ENCODE data around the gene MYO7B.

MYO7B gene

DNA sequence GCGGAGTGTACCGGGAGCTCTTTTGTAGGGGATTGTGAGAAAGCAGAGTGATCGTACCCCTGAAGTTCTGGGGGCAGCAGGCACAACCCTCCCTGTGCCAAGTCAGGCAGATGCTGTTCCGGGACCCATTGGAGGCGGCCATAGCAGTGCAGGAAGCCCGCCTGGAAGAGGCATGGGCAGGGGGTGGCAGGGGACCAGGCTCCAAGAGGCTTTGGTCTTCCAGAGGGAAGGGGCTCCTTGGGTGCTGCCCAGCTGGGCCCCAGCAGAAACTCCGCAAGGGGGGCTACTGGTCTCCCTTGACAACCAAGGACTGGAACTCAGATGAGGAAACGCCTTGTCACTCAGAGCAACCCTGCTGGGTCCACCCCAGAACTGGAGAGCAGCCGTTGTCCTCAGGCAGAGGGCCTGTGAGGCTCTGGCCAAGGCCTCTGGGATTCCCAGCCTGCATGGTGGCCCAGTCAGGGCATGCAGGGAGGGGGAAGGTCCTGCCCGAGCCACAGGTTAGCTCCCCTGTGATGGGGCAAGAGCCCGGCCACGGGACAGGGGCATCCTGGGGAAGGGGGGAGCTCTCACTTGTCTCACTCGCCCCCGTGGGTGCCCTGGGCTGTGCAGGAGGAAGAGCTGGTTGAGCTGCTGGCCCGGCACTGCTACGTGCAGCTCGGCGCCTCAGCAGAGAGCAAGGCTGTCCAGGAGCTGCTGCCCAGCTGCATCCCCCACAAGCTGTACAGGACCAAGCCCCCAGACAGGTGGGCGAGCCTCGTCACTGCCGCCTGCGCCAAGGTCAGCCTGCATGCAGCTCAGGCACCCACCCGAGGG lies 89.5 kb downstream of the MYO7B start:
- no peak for DNase-seq (ENCODE audit: low read depth in 2 of 2)

DNA sequence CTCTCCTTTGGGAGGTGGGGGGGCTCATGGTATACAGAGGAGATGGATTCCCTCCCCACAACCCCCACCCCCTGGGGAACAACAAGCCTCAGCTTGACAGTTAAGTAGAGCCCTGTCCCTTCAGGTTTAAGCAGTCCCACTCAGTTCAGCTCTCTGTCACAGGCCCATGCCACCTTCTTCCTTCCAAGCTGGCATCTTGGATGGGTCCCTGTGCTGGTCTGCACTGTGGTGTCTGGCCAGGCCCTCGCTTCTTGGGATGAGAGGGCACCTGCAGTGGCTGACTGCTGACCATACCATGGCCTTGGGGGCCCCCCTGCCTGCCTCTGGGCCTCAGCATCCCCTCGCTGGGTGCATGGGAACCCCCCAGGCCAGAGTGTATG lies 90.1 kb downstream of the MYO7B start:
- DNase-seq (ENCODE audit: low read depth in 2 of 2) = no peak

DNA sequence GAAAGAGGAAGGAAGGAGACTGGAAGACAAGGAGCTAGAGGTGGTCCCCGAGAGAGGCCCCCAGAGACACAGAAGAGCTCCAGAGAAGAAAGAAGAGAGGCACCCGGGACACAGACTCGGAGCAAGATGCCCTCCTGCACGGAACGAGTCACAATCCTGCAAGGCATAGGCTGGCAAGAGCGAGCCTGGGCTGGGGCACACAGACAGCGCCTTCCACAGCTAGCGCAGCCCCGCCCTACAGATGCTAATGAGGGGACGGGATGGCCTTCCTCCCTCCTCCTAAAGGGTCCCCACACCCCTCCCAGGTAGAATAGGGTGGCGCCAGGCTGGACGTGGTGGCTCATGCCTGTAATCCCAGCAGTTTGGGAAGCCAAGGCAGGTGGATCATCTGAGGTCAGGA lies 90.7 kb downstream of the MYO7B start:
- no peak for DNase-seq (ENCODE audit: low read depth in 2 of 2)

DNA sequence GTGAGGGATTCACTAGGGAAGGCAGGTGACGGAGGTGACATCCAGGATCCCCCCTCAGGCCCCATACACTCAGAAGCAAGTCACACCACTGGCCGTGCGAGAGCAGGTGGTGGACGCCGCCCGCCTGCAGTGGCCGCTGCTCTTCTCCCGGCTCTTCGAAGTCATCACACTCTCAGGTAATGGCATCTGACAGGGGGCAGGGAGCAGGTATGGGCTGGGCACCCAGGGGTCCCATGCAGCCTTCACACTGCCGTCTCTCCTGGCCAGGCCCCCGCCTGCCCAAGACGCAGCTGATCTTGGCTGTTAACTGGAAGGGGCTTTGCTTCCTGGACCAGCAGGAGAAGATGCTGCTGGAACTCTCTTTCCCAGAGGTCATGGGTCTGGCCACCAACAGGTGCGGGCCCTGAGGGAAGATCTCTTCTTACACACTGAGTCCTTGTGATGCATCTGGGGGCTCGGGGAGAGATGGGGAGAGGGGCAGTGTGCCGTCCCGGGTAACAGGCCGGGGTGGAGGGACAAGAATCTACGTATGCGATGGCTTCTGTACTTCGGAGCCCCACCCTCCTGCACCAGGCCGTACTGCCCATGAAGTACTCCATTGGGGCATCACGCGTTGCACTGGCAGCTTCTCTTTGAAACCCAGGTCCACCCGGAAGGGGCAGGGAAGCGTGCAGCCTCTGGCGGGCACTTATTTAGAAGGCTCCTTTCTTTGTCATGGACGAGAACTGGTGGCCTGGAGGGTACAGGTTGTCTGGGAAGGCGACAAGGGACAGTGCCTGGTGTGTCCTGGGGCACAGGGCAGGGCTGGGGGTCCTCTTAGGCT lies 91.6 kb downstream of the MYO7B start:
- no peak for DNase-seq (ENCODE audit: low read depth in 2 of 2)

DNA sequence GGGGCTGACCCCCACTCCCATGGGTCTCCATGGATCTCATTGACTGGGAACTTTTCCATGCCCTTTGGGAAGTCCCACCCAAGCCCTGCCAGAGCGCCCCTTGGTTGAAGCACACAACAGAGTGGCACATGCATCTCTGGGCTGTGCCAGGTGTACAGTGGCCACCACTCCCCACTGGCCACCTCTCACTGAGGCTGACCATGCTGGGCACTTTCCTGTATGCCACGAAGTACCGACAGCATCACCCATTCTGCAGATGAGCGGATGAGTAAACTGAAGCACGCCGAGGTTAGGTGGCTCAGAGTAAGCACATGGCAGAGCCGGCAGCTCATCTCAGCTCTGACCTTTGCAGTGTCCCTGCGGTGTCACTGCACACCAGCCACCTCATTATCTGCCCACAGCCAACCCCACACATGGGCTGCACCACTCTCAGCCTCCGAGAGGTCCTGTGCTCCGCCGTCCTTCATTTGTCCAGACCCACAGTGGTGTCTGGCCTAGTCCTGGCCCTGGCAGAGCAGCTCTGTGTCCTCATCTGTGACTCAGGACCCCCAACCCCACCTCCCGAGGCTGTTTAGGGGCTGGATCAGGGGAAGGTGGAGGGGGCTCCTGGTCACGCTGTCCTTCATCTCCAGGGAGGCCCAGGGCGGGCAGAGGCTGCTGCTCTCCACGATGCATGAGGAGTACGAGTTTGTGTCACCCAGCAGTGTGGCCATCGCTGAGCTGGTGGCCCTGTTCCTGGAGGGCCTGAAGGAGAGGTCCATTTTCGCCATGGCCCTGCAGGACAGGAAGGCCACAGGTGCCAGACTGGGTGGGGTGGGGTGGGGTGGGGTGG lies 92.5 kb downstream of the MYO7B start:
- no peak for DNase-seq (ENCODE audit: low read depth in 2 of 2)

DNA sequence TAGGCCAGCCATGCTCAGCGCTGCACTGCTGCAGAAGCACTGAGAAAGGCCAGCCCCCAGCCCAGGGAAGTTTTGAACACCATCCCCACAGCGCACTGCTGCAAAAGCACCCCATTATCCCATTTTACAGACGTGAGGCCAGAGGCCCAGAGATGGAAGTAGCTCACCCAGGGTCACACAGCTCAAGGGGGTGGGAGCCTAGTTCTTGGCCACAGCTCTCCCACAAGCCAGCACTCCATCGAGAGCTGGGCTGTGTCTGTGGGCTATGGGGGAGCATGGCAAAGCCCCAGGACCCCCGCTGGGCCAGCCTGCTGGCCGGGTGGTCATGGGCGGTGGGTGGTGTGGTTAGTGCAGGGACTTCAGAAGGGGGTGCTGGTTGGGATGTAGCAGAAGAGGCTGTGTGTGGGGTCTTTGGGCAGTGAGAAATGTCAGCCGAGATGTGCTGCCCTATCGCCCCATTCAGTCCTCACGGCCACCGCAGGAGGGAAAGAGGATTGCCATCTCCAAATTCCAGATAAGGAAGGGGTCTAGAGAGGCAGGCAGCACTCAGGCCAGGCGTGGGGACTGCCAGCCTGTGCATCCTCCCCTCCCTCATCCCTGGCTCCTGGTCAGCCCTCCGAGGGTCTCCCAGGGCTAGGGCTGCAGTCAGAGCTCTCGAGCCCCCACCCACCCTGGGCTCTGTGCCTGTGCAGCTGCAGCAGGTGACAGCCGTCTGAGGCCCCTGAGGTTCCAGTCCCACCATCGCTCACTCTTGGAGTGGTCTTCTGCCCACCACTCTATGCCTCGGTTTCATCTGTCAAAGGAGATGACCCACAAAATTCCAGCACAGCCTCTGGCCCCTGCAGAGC lies 93.5 kb downstream of the MYO7B start:
- no peak for DNase-seq (ENCODE audit: low read depth in 2 of 2)

DNA sequence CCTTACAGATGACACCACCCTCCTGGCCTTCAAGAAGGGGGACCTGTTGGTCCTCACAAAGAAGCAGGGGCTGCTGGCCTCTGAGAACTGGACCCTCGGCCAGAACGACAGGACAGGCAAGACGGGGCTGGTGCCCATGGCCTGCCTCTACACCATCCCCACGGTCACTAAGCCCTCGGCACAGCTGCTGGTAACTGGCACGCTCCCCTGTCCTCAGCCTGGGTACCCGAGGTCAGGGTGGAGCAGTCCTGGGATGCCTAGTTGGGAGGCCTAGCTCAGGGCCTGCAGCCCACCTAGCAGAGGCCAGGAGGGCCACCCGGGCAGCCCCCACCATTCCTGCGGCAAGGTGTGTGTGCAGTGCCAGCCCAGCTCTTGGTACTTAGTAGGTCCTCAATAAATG lies 94.2 kb downstream of the MYO7B start:
- DNase-seq (ENCODE audit: low read depth in 2 of 2) = no peak

DNA sequence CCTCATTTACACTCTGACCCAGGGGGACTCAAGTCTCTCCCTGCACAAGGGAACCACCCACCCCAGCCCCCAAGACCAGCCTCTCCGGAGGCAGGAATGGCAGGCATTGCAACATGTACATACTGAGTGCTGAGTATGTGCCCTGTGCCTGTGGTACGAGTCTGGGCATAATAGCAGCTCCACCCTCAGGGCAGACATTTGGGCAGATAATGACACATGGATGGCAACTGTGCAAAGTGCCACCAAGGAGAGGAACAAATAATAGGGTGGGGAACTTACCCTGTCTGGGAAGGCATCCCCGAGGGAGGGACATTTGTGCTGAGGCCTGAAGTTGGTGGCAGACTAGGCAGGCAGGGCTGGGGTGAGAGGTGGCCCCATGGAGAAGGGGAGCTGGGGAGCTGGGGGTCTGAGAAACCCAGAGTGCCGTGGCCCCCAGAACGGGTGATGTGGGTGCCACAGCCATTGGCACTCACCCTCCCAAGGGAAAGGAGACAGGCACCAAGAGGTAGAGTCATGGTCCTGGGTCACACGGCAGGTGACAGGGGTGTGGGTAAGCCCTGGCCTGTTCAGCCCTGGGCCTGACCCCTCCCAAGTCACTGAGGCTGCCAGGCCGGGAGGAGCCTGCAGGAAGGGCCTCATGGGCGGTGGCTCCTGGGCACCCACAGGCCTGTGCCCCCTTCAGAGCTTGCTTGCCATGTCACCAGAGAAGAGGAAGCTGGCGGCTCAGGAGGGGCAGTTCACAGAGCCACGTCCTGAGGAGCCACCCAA lies 94.8 kb downstream of the MYO7B start:
- DNase-seq (ENCODE audit: low read depth in 2 of 2) = no peak

DNA sequence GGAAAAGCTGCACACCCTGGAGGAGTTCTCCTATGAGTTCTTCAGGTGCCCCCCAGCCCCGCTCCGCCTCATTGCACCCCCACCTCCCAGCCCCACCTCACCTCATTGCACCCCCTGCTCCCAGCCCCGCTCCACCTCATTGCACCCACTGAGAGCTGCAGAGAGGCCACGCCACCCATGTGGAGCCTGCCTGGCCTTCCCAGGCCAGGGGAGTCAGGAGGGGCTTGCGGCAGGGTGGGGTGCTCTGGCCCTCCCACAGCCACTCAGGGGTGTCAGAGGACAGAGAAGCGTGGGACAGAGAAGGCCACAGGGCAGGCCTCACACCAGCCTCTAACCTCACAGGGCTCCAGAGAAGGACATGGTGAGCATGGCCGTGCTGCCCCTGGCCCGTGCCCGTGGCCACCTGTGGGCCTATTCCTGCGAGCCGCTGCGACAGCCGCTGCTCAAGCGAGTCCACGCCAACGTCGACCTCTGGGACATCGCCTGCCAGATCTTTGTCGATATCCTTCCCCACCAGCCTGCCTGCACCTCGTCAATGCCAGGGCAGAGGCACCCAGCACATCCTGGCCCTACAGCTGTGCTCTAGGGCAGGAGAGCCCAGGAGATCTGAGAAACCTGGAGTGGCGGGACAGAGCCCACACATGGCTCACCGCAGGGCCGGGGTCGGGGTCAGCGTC lies 95.5 kb downstream of the MYO7B start:
- DNase-seq (ENCODE audit: low read depth in 2 of 2) = no peak

DNA sequence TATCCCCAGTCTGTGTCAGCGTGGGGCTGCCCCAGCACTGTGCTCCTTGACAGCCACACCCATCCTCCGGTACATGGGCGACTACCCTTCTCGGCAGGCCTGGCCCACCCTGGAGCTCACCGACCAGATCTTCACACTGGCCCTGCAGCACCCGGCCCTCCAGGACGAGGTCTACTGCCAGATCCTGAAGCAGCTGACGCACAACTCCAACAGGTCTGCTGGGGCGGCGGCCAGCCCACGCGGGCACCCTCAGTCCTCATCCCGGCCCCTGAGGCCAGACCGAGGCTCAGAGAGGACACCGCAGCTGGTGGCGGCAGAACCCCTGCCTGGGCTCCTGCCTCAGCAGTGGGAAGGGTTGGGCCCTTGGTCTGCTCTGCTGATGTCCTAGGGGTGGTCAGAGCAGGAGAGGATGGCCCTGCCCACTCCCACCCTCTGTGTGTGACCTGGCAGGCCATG lies 96.1 kb downstream of the MYO7B start:
- DNase-seq (ENCODE audit: low read depth in 2 of 2) = no peak

DNA sequence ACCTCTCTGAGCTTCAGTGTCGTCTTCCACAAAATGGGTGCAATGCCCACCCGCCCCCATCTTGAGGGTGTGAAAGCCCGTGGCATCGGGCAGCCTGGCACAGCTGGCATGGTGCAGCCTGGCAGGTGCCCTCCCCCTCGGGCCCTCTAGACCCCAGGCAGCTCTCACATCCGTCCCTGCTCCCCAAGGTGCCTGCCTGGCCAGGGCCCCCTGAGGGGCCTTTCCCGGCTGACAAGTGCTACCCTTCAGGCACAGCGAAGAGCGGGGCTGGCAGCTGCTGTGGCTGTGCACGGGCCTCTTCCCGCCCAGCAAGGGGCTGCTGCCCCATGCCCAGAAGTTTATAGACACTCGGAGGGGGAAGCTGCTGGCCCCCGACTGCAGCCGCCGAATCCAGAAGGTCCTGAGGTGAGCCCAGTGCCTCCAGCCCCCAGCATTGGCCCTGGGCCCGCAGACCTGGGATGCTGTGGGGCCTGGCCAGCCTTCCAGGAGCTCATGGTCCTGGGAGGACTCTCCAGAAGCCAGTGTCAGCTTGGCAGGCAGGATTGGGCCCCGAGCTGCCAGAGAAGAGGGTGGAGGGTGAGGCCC lies 96.6 kb downstream of the MYO7B start:
- DNase-seq (ENCODE audit: low read depth in 2 of 2) = no peak

DNA sequence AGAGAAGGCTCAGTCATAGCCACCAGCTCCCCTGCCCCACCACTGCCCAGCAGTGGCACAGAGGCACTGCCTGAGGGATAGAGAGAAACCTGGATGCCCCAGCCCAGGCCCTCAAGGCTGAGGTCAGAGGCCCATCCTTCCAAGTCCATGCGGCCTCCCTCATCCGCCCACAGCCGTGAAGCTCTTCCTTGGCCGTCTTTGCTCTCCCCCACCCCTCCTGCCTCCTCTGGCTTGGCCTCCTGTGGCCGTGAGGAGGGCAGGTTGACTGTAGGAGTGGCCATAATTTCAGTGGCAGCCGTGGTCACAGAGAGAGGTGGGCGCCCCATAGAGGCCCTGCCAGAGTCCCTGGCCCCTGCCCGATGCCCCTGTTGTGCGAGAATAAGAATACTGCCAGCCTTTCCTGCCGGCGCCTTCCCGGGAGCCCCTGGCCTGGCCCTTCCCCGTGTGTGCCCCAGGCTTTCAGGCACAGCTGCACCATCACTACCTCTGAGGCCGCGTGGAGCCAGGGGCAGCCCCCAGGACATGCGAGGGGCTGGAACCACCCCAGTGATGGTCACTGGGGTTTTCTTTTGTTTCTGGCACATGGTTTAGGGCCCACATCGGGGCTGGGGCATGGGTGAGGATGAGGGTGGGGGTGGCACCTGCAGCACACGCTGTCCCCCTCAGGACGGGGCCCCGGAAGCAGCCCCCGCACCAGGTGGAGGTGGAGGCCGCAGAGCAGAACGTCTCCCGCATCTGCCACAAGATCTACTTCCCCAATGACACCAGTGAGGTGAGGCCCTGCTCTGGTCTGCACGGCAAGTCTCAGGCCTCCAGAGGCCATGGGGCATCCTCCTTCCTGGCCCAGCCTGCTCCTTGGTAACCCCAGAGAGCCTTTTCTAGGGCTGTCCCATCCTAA lies 97.4 kb downstream of the MYO7B start:
- no peak for DNase-seq (ENCODE audit: low read depth in 2 of 2)

DNA sequence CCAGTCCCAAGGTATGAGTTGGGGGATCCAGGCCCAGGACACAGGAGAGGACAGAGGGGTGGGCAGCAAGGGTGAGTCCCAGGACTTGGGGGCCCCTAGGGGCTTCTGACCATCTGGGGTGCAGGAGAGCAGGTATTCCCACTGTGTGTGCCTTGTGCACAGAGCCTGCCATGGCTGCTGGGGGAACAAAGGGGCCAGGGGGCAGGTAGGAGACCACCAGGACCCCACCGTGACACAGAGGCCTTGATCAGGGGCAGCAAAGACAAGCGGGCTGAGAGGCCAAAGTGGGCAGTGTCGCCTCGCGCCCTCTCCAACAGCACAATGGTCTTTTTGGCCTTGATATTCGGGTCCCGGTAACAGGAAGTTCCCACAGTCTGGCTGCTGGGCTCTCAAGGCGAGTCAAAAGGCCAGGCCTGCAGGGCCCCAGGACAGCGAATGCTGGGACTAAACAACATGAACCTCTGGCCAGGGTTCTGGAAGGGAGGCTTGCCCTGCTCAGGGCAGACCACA lies 98.1 kb downstream of the MYO7B start:
- DNase-seq (ENCODE audit: low read depth in 2 of 2) = no peak

DNA sequence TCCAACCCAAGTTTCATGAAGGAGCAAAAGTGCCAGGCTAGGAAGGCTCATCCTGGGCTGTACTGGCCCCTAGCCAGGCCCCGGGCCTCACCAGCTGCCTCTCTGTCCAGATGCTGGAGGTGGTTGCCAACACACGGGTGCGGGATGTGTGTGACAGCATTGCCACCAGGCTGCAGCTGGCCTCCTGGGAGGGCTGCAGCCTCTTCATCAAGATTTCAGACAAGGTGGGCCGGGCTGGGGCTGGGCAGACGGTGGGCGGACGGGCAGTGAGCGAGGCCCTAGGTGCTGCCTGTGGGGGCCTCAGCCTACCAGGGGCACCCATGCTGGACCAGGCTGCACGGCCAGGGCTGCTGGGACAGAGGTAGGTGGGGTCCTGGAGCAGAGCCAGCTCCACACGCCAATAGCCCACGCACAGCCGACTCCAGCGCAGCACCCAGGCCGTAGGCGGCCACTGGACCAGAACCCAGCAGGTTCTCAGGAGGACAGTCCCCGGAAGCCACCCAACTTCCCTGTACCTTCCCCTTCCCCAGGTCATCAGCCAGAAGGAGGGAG lies 98.7 kb downstream of the MYO7B start:
- no peak for DNase-seq (ENCODE audit: low read depth in 2 of 2)

DNA sequence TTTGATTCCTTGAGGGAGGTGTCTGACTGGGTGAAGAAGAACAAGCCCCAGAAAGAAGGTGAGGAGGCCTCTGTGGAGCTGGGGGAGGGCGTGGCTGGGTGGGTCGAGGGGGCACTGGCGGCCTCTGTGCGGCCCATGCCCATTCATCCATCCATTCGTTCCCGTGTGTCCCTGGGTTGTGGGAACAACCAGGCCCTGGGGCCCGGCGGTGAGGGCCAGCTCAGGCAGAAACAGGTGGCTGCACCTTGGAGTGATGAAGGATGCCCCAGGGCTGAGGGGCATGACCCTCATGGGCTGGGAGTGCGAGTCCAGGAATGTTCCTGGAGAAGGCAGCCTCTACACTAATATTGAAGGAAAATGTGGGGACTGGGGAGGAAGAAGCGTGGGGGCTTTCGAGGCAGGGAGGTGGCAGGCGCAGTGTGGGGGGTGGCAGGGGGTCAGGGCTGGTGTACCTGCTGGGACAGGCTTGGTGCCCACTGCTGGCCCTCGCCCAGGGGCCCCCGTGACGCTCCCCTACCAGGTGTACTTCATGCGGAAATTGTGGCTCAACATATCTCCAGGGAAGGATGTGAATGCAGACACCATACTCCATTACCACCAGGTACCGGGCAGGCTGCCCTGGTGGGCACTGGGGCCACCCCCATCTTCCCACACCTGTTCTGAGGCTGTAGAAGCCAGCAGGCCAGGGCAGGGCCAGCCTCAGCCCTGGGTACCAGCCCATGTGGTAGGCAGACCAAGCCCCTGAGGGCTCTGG lies 99.3 kb downstream of the MYO7B start:
- no peak for DNase-seq (ENCODE audit: low read depth in 2 of 2)

DNA sequence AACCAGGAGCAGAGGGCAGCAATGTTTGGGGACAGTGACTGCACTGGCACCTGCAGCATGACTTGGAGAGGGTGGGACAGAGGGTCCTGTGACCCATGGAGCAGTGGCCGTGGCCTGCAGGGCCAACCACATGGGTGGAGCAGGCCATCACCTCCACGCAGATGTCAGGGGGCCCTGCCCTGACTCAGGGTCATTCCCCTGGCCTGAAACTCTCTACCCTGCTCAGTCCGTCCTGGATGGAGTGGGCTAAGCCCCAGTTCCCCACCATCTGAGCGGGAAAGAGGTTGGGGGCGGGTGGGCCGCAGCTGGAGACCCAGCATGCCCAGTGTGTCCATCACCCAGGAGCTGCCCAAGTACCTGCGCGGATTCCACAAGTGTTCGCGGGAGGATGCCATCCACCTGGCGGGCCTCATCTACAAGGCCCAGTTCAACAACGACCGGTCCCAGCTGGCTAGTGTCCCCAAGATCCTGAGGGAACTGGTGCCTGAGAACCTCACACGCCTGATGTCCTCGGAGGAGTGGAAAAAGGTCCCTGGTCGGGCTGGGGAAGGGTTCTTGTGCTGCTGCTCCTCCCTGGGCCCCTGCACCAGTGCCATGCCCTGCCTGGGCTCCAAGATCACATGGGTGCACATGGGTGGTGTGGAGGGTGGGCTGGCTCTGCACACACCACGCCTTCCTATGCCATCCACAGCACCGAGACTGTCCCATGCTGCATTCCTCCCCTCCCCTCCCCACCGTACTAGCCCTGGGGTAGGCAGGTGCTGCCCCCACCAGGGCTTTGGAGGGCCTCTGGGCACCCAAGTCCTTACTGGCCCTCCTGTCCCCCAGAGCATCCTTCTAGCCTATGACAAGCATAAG lies 100.1 kb downstream of the MYO7B start:
- no peak for DNase-seq (ENCODE audit: low read depth in 2 of 2)

All from stimulated activated CD4-positive, alpha-beta T cell treated with anti-CD3 and anti-CD28 coated beads, Interleukin-15, amount 100 ng/mL, for 48 hours (primary cell).